HG02884 (cell line): ENCODE results near the gene C11orf91.
"Not testable (repeated sequence)": the region's sequence is repeated elsewhere in the genome, so short reads cannot be mapped to it uniquely, and the experiment has no call there.

Experiments
- ATAC-seq: cut with Tn5 transposase; IDR thresholded peaks from one replicate; pipeline ENCODE4 v1.9.1; 2021; ENCODE audit warnings: mild to moderate bottlenecking, moderate library complexity; ENCODE audit not compliant: unreplicated experiment

Gene C11orf91

DNA sequence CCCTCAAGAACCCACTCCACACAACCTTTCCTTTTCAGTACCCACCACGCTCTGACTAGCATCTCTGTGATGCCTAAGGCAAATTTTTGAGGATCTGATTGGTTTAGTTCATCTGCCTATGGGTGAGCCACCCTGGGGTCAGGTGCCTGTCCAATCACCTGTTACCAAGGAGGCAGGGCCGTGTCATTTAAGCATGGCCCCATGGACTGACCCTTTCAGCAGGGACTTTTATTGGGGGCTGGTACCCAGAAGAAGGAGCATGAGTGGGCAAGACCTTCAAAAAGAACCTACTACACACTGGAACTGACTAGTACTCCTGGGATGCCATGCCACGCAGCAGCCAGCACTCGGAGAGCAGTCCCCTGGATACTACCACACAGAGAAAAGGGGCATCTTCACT, 28.4 kb downstream of the C11orf91 start:
- no peak for ATAC-seq

DNA sequence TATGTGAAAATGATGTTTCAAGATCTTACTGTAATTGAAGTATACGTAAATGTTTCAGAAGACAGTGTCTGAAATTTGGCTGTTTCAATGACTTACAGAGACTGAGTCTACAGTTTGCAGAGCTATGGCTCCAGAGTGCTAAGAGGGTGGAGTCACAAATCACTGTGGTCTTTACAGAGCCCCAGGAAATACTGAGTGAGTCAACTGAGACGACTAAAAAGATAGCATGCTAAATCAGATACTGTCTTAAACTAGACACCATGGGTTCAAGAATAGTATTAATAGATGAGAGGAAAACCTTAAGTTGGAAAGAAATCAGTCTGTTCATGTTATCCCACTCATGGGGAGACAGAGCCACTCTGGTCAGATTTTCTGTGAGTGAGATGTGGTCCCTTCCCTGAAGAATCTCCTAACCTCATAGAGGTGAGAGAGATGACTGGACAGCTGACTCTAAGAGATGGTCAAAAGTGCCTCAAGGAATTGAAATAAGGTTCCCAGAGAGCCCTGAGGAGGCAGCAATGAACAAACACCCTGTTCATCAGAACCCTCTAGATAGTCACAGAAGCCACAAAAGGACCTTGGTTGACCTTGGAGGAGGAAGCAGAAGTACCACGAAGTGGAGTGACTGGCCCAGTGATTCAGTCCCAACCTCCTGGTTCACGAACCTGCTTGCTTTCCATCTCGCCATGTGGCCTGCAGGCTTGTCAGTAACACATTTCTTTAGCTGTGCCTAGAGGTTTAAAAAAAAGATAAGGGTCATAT, 30.2 kb downstream of the C11orf91 start:
- ATAC-seq, result no peak

DNA sequence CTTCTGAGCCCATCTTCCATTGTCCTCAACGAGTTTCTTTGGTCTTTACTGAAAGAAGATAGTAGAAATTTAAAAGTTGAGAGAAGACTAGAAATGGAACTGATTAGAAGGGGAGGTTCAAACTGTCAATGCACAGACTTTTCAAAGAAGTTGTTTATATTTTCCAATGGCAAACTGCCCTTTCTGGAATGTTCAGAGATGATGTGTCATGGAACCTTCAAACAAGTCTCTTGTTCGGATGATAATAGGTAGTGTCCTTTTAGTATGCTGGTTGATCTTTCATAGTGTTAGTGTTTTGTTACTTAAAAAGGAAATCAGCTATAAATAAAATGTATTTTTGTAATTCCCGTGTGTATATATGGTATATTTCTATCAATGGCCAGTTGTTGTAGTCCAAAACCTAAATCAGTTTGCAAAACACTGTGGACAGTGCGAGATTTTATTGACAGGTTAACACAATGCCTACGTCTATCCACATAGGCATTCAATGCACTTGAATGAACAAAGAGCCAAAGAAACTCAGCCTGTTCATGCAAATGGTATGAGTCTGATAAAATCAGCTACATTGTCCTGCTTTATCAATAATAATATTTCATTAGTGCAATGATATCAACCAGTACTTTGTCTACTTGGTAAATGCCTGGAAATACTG, 30.9 kb downstream of the C11orf91 start:
- no peak for ATAC-seq

DNA sequence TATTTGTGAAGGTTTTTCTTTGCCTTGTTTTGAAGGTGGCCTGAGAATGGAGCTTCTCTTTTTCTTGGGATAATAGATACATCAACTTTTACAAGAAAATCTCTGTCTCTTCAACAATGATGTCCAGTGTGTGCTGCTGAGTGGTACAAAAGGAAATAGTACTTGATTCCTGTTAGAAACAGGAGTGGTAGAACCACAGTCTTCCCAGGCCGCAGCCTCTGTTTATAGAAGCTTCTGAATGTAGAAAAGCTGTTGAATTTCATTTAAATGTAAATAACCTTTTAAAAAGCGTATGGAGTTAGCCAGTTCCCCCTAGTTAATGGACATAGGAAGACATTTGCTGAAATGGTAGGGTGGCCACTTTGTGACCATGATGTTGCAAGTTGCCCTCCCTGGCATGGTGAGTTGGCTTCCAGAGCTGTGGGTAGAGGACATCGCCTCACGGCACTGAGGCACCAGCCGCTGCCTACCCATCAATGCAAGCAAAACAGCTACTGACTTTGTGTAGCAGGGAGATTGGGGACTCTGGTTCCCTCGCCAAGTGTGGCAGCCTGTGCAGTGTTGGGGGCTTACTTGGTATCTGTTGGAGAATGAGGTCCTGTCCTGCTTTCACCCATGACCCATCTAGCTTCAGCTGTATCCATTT, 31.6 kb downstream of the C11orf91 start:
- ATAC-seq, result no peak

DNA sequence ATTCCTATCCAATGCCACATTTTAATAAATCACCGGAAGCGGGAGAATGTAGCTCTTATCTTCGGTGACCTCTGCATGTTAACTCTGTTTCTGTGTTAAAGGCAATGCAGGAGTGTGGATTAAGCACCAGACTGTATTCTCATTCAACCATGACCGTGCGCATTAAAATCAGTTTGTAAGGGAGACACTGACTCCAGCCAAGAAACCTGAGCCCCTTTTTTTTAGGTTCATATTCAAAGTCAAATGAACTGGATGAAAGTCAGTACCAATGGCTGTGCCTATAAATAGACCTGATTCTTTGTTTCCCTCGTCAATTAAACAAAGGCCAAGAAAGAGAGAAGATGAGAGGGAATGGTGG, 32.2 kb downstream of the C11orf91 start:
- no peak for ATAC-seq

DNA sequence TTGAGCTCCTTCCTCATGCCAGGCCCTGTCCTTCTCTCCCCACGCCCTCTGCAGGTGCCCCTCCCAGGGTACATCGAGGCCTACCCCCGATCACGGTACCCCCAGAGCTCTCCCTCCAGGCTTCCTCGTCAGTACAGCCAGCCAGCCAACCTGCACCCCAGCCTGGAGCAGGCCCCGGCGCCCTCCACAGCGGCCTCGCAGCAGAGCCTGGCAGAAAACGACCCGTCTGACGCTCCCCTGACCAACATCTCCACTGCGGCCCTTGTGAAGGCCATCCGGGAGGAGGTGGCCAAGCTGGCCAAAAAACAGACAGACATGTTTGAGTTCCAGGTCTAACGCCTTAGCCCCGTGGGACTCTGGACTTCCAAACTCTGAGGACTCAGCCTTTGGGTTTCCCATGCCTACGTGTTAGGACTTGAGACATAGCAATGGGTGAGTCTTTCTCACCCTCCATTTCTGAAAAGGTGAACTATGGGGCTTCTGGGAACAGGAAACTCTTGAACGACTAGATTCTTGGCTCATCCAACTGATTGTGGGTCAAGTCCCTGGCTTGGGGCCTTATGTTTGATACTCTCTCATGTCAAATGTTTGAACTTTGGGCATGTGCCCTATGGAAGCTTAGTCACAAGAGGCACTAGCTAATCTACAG, 32.7 kb downstream of the C11orf91 start:
- ATAC-seq, result no peak

DNA sequence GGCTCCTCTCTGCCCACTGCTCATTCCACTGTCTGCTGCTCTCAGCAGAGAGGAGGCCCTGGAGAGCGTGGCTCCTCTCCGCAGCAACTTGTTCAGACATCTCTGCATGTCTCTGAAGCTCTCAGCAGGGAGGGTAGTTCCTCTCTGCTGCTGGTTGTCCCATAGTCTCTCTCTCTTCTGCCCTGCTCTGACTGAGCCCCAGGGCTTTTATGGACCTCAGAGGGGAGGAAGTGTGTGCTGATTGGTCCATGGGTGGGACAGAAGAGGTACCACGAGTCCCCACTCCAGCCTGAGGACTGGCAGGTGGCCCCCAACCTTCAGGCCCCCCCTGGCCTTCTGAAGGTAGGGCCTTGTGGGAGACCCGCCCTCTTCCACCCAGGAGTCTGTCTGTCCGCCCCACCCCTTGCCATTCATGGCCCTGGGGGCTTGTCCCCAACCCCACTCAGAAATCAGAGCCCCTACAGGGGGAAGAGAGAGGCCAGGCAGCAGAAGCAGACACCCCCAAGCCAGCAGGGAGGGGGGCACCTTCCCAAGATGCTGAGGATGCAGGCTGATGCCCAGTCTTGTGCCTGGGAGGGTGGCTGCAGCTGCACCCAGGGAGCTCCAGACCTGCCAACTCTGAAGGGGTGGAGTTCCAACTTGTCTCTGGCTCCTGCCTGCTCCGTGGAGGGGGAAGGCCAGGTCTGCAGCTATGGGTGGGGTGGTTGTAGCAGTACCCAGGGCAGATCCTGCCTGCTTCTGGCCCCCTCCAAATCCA, 35.1 kb downstream of the C11orf91 start:
- no peak for ATAC-seq

DNA sequence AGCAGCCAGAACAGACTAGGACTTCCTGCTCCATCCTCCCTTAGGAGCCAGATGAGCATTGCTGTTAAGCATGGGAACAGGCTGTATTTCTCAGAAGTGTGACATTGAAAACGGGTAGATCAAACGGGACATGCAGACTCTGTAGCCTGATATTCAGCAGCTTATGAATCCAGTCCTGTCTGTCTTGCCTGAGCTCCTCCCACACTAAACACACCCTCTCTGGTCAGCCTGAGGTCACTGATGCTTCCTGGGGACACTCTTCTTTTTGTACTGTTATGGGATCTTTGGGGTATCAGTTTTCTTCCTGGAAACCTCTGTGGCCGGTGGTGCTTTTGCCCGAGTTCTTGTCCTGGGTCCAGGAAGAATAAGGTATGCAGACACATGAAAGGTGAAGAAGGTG, 35.8 kb downstream of the C11orf91 start:
- ATAC-seq, result no peak

DNA sequence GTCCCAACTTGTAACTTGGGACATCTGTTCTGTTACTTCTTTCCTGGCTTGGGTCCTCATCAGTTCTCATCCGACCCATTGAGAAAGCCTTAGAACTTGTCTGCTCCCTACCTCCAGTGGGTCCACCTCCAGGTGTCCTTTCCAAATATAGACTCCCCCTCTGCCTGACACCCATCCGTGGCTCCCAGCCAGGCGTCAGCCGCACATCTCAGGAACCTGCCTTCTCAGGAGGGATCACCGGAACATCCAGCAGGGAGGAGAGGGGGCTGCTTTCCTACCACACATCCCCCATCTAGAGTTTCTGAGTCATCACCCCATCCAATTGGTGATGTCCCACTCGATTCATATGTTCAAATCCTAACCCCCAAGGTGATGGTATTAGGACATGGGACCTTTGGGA, 36.5 kb downstream of the C11orf91 start:
- no peak for ATAC-seq

DNA sequence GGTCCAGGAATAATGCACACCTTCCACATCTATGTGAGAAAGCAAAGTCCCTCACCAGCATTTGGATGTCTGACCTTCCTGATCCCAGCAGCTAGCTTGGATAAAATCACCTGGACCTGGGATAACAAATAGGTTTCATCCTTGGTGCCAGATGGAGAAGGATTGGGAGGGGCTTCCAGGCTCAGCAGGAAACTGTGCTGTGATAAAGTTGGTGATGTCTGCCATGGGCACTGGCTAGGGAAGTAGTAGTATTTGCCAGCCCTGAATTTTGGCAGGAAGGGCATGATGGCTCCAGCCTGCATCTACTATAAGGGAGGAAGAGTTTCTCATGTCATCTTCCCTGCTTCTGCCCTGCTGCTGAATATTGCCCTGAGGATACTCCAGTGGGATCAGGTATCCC, 37.5 kb downstream of the C11orf91 start:
- no peak for ATAC-seq

DNA sequence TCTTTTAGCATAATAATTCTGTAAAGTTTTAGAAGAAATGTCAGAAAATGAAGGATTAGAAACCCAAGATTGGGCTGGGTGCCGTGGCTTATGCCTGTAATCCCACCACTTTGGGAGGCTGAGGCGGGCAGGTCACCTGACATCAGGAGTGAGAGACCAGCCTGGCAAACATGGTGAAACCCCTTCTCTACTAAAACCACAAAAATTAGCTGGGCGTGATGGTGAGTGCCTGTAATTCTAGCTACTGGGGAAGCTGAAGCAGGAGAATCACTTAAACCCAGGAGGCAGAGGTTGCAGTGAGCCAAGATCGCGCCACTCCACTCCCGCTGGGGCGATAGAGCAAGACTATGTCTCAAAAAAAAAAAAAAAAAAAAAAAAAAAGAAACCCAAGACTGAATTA, 39.1 kb downstream of the C11orf91 start:
- ATAC-seq, result not testable (repeated sequence)

DNA sequence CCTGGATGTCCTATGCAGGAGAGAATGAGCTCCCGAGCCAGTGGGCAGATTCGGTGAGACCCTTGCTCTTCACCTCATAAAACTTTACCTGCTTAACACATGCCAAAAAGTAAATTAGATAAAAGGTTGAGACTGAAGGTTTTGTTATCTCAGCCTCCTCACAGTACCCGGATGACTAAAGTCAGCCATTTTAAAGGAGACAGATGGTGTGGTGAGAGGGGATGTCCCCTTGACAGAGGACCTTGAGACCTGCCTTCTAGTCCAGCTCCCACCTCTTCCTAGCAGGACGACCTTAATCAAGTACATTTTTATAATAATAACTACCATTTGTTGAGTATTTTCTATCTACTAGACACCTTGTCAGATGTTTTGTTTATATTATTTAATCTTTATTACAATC, 39.7 kb downstream of the C11orf91 start:
- ATAC-seq, result no peak

DNA sequence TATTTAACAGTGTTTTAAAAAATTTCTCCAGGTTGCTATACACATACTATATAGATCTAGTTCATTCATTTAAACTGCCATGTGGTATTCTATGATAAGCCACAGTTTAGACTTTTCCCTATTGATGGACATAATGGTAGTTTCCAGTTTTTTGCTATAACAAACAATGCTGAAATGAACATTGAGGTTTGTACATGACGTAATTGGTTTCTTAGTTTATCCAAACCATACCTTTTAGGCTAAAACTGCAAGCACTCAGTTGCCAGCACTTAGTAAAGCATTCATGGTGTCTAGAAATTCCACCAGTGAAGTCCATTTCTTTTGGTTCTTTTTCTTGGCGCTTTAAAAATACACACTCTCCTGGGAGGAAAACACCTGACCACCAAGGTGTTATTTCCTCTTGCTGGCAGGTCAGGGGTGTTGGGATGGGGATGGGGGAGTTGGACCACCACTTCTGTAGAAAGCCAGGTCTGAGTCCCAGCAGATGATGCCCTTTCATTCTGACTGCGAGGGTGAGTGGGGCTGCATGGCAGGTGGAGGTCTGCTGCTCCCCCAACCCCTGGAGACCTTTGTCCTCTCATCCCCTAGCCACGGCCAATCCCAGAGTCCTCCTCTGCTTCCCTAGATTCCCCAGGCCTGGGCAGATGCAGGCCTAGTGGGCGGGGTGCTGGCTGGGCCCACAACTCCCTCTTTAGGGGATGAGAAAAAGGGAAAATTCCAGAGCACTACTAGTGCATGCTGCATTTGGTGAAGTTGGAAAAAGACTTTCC, 41.1 kb downstream of the C11orf91 start:
- no peak for ATAC-seq

DNA sequence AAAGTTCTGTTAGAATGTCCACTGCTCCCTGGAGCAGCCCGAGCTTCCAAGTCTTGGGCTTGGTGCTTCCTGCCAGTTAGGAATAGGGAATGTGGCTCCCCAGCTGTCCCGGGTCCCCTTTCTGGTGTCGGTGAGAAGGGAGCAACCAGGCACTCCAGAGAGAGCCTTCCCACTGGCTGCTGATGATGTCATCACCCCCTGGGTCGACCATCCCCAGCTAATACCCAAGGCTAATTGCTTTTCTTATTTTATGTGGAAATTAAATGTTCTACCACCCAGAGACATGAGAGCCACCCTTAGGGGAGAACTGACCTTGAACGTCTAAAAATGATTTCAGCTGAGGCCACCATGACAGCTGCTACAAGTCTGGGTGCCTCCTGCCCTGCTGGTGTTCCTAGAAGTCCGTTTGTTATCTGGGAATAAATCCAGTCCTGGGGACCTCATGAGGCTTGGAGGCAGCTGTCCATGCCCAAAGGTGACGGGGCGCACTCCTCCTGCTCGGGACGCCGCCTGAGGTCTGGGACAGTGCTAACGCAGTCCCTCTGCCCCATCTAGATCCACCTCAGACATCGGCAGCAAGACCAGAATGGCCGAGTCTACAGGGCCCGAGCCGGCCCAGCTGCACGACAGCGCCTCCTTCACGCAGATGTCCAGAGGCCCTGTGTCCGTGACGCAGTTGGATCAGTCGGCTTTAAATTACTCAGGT, 42.3 kb downstream of the C11orf91 start:
- no peak for ATAC-seq

DNA sequence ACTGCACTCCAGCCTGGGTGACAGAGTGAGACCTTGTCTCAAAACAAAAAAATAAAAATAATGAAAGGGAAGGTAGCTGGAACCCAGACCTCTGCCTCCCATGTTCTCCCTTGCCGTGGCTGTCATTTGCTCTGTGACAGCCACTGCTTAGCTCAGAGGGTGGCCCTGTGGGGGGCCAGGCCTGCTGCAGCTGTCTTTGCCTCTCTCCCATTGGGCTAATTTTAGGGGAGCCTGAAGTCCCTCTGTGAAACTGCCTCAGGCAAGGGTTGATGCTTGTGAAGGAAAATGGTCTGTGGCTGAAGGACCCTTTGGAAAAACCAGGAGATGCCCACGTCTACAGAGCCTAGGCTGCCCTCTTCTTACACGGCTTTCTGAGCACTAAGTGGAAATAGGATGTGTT, 42.9 kb downstream of the C11orf91 start:
- ATAC-seq, result no peak

DNA sequence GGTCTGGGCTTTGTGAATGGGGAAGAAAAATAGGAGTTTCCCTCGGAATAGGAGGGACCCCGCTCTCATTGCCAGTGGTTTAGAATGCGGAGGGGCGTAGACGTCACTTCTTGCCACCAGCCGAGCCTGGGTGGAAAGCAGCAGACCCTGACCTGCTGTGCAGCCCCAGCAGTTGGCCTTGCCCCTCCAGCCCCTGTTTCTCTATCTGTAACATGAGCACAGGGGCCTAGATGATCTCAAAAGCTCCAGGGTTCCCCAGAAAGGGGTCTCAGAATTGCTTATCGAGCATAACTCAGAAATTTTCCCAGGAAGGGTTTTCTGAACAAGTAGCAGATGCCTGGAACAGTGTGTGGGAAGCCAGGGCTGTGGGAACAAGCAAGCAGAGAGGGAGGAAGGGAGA, 43.9 kb downstream of the C11orf91 start:
- ATAC-seq, result no peak

DNA sequence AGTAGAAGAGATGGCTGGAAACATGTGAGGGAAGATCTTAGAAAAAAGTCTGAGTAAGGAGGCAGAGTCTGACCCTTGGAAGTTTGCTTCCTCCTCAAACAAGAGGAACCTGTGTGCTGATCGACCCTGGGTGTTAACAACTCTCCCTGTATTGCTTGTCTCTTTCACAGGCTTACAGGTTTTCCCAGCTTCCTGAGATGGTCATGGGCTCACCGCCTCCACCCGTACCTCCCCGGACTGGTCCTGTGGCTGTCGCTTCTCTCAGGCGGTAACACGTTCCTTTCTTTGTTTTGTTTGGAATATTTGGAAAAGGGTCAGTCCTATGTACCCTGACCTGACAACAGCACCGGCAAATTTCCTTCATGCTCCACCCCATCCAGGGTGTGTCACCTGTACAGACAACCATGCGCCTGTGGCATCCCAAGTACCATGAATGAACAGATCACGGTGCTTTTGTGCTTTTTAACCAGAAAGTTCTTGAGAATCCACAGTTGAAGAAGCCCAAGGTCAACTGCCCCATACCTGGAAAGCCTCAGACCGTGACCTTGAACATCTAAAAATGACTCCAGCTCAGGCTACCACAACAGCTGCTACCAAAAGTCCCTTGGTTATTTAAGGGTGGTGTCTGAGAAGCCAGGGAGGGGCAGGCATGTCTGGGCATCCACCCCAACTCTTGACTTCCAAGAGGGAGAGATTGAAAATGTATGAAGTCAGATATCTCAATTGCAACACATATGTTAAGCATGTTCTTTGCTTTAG, 44.6 kb downstream of the C11orf91 start:
- ATAC-seq, result peak; percentile 54

DNA sequence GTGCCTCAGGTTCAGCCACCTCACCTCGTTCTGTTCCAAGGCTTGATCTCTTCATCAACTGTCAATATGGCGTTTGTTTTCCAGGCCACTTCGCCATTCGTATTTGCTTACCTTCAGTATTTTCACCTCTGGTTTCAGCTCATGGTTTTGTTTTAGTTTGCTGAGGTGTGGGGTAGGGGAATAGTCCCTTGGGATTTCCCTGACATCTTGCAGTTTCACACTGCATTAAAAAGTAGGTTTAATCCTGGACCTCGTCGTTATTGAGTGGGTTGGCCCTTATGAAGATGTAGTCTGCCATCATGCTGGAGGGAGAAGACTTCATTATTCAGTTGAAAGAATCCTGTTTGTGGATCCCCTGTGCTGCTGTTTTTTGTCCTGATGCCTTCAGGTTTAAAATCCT, 46.0 kb downstream of the C11orf91 start:
- ATAC-seq, result no peak

DNA sequence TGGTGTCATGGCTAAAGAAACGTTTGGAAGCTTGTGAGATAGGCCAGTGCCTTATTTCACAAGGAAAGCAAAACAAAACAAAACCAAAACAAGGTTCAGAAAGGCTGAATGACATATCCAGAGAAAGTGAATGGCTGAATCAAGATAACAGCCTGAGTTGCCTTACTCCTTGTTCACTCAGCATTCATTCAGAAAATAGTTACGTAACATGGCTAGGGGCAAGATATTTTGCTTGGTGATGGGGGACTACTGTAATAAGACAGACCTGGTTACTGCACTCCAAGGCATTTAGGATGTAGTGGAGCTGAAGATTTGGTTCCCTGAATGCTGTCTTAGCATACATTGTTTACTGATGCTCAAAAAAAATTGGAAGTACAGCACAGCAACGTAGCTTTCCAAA, 47.7 kb downstream of the C11orf91 start:
- no peak for ATAC-seq
